WERI-Rb-1 (cell line): ENCODE results near the gene CCDC7.

Experiments used
- DNase-seq: peaks from one replicate; pipeline ENCODE4 v3.0.0-alpha.2; 2020
- H3K27ac ChIP-seq: fragments of 250-450 bp; sonication (Bioruptor Pico); 2 replicates; pipeline ENCODE4 v1.5.1; 2020; ENCODE audit warnings: mild to moderate bottlenecking, moderate library complexity
- H3K27me3 ChIP-seq: fragments of 250-450 bp; sonication (Bioruptor Pico); 2 replicates; pipeline ENCODE4 v1.5.1; 2021; ENCODE audit warnings: mild to moderate bottlenecking, low read depth, moderate library complexity; ENCODE audit not compliant: insufficient read depth, severe bottlenecking
- H3K36me3 ChIP-seq: fragments of 250-450 bp; sonication (Bioruptor Pico); 2 replicates; pipeline ENCODE4 v1.5.1; 2020; ENCODE audit warnings: mild to moderate bottlenecking, moderate library complexity
- H3K4me3 ChIP-seq: 2 replicates; pipeline ENCODE4 v1.5.1; 2011; ENCODE audit warnings: low read depth, mild to moderate bottlenecking, control low read depth, low read length
- H3K9me3 ChIP-seq: fragments of 250-450 bp; sonication (Bioruptor Pico); 2 replicates; pipeline ENCODE4 v1.5.1; 2021; ENCODE audit warnings: mild to moderate bottlenecking, moderate library complexity; ENCODE audit not compliant: severe bottlenecking
- TF ChIP-seq, protein P1 (sequence below): IDR thresholded peaks from 2 replicates; pipeline ENCODE4 v1.5.1; 2011; ENCODE audit warnings: low read depth, mild to moderate bottlenecking, control low read depth, inconsistent platforms, low read length

CCDC7 gene

DNA sequence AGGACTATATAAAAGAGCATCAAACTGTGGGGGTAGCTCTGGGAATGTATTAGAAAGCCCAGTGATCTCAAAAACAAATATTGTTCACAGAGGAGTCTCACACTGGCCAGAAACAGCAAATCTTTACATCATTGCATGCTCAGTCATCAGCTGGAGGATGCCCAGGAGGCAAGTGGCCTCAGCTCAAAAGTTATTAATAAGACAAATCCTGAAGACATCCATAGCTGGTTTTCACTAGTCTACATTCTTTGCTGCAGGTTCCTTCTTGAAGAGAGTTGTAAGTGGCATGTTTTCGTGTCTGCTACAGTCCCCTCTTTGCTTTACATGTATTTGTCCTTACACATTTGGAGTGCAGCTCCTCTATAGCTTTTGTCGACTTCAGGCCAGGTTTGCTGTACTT is 8.6 kb upstream of the CCDC7 start:
- TF ChIP-seq, protein P1, sequence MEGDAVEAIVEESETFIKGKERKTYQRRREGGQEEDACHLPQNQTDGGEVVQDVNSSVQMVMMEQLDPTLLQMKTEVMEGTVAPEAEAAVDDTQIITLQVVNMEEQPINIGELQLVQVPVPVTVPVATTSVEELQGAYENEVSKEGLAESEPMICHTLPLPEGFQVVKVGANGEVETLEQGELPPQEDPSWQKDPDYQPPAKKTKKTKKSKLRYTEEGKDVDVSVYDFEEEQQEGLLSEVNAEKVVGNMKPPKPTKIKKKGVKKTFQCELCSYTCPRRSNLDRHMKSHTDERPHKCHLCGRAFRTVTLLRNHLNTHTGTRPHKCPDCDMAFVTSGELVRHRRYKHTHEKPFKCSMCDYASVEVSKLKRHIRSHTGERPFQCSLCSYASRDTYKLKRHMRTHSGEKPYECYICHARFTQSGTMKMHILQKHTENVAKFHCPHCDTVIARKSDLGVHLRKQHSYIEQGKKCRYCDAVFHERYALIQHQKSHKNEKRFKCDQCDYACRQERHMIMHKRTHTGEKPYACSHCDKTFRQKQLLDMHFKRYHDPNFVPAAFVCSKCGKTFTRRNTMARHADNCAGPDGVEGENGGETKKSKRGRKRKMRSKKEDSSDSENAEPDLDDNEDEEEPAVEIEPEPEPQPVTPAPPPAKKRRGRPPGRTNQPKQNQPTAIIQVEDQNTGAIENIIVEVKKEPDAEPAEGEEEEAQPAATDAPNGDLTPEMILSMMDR, result no peak
- no peak for DNase-seq
- Histone ChIP-seq H3K9me3 (no peaks in the 10 kb centered on the region), H3K36me3 (no peaks in the 10 kb centered on the region), H3K4me3 (no peak overlapping the region), H3K27me3 (no peaks in the 10 kb centered on the region), H3K27ac (no peak overlapping the region)

DNA sequence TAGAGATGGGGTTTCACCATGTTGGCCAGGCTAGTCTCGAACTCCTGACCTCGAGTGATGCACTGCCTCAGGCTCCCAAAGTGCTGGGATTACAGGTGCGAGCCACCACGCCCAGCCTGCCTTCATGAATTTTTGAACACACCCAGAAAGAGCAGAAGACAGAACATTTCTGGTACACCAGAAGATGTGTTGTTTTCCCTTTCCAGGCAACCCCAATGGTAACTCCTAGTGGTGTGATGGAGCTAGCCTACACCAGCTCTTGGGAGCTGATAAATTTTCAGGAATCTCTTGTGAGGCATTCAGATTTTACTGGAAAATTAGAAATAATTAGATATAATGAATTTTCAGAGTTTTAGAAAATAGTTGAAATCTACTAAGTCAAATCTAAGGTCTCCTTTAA is 904 bp upstream of the CCDC7 start:
- Histone ChIP-seq H3K9me3 (no peaks in the 10 kb centered on the region), H3K36me3 (no peaks in the 10 kb centered on the region), H3K27me3 (no peaks in the 10 kb centered on the region), H3K4me3 (no peak overlapping the region; the same call in 1 of the 2 replicates), H3K27ac (no peak overlapping the region)
- no peak for DNase-seq
- TF ChIP-seq, protein P1, result no peak

DNA sequence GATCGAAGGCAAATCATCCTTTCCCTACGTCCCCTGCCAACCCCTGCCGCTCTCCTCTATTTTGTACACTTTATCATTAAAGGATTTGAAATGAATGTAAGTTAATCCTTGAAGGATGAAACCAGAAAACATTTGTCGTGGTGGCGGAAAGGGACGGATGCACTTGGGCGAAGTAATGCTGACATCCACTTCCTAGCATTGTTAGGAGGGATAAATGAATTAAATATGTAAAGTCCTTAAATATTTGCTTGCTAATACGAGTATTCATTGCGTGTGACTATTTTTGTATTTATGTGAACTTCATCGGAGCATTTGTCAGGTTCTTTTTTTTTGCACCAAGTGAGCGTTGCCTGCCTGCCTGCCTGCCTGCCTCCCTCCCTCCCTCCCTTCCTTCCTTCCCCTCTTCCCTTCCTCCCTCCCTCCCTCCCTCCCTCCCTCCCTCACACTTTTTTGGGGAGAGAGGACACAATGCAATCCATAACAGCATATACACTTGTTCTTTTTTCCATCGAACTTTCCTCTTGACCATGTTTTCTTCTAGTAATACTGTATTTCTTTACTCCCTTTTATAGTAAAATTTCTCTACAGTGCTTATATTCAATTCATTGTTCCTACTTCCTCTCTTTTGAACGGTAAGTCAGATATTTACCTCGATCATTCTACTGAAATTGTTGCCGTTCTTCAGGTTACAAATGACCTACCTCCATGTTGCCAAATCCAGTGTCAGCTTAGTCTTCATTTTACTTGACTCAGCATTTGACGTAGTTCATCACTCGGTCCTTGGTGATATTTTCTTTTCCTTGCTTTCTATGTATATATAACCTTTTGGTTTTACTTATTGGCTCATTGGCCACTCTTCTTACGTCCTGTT is 831 bp downstream of the CCDC7 start:
- no peaks in the 10 kb centered on the region for H3K9me3 ChIP-seq
- no peak for DNase-seq
- H3K36me3 ChIP-seq, result no peaks in the 10 kb centered on the region
- H3K27ac ChIP-seq, result peak overlapping the region; percentile 89
- TF ChIP-seq, protein P1, result no peak
- H3K4me3 ChIP-seq, result peak overlapping the region; percentile 70
- H3K27me3 ChIP-seq, result no peaks in the 10 kb centered on the region

DNA sequence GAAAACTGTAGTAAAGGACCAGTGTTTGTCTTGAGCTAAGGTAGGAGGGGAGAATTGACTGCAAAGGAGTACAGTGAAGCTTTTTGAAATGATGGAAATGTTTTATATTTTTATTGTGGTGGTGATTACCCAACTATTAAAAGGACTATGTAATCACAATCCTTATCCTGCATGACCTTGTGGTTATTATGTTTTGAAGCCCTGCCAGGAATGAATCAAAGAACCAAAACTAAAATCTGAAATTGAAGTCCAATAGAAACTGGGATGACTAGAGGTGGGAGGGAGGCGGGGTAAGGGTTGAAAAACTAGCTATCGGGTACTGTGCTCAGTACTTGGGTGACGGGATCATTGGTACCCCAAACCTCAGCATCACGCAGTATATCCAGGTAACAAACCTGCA is 8.2 kb downstream of the CCDC7 start:
- TF ChIP-seq, protein P1, result no peak

DNA sequence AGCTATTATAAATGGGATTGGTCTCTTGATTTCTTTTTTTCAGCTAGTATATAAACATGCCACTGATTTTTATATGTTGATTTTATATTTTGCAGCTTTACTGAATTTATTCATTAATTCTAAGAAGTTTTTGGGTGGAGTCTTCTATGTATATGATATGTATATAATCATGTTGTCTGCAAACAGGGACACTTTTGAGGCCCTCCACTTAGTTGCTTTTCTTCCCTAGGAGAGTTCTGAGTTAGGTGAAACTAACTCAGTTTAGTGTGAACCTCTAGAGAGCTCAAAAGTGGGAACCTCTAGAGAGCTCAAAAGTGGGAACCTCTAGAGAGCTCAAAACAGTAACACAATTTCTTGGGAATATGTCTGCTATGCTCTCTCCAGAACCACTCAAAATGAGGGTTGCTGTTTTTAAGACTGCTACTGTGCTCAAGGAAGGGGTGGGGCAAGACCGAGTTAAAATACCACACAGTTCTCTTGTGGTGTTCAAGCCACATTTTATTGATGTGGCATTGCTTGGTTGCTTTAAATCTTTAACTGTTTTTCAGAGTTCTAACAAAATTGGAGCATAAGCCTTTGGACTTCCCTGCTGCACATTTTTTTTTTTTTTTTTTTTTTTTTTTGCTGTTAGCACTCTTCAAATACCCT is 13.2 kb downstream of the CCDC7 start:
- Histone ChIP-seq H3K4me3 (no peak overlapping the region), H3K9me3 (no peaks in the 10 kb centered on the region), H3K27ac (no peak overlapping the region), H3K36me3 (no peaks in the 10 kb centered on the region), H3K27me3 (no peaks in the 10 kb centered on the region)
- no peak for DNase-seq
- TF ChIP-seq, protein P1, result no peak

More for the DNA sequence above, 8.2 kb downstream of the CCDC7 start:
- Histone ChIP-seq H3K27ac (no peak overlapping the region), H3K36me3 (no peaks in the 10 kb centered on the region), H3K4me3 (no peak overlapping the region), H3K27me3 (no peaks in the 10 kb centered on the region), H3K9me3 (no peaks in the 10 kb centered on the region)
- DNase-seq, result no peak
